Measurements from ENCODE around the gene PTPN6.

PTPN6 gene

GRCh38 chr12:6915789-6916285 is 35.3 kb upstream of the PTPN6 start:
- Histone ChIP-seq H3K4me1 (ENCODE audit: low read length) (peaks cover 40% of the 10 kb centered on the region), H3K9ac (ENCODE audit: low read length) (peak overlapping the region; percentile 42; the same call in 1 of the 2 replicates), H3K9me2 (replicated peaks; ENCODE audit: insufficient read depth, low read length) (no peaks in the 10 kb centered on the region), H3K4me2 (ENCODE audit: low read depth, low read length) (peak overlapping the region; percentile 92), H3K4me3 (ENCODE audit: low read length) (peak overlapping the region; percentile 94), H3K27ac (ENCODE audit: low read length) (no peak overlapping the region), H3K36me3 (replicated peaks; ENCODE audit: insufficient read depth, low read length) (peaks cover 10% of the 10 kb centered on the region; the same call in 1 of the 2 replicates), H3F3A (ENCODE audit: insufficient read depth, low read length) (peaks cover 31% of the 10 kb centered on the region), H4K20me1 (ENCODE audit: insufficient read depth, low read length) (no peaks in the 10 kb centered on the region), H3K79me2 (ENCODE audit: low read length) (peaks cover 46% of the 10 kb centered on the region), H3K27me3 (replicated peaks; ENCODE audit: insufficient read depth, low read length) (no peaks in the 10 kb centered on the region), H3K9me3 (replicated peaks; ENCODE audit: insufficient read depth, low read length) (no peaks in the 10 kb centered on the region), H2AFZ (ENCODE audit: low read length) (no peak overlapping the region)
- TF ChIP-seq EZH2 (optimal IDR thresholded peaks at IDR 0.05; ENCODE audit: low read depth, low read length): no peak
- TF ChIP-seq EZH2phosphoT487 (IDR thresholded peaks at IDR 0.05; ENCODE audit: low read length): no peak
- no peak for TF ChIP-seq CTCF (IDR thresholded peaks at IDR 0.05; ENCODE audit: low read length)
- no peak for DNase-seq

DNA sequence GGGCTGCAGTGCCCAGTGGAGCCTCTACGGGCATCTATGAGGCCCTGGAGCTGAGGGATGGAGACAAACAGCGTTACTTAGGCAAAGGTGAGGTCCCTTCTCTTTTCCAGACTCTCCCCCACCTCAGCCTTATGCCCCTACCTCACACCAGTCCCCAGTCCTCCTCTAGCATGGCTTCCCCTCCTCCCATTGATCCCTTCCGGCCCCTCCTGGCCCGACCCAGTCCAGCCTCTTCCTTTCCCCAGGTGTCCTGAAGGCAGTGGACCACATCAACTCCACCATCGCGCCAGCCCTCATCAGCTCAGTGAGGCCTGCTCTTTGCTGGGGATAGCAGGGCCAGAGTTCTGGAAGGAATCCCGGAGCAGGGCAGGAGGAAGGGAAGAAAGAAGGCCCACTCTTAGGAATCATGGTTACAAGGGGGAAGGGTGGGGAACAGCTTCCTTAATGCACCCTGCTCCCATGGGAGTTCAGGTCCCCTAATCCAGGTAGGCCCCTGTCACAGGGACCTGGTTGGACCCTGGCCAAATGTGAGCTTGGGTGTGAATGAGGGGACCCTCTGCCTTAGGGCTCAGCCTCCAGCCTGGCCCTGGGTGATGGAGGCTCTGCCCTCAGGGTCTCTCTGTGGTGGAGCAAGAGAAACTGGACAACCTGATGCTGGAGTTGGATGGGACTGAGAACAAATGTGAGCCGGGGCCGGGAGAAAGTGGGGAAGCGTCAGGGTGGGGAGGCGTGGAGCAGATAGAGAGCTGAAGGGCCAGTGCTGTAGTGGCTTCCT is 34.5 kb upstream of the PTPN6 start:
- peak overlapping the region; percentile 19; the same call in 1 of the 2 replicates for H3K27ac ChIP-seq (ENCODE audit: low read length)
- H2AFZ ChIP-seq (ENCODE audit: low read length): no peak overlapping the region
- H3K4me3 ChIP-seq (ENCODE audit: low read length): peak overlapping the region; percentile 94; the same call in 1 of the 2 replicates
- H4K20me1 ChIP-seq (ENCODE audit: insufficient read depth, low read length): no peaks in the 10 kb centered on the region
- no peaks in the 10 kb centered on the region for H3K9me3 ChIP-seq (replicated peaks; ENCODE audit: insufficient read depth, low read length)
- H3F3A ChIP-seq (ENCODE audit: insufficient read depth, low read length): peaks cover 39% of the 10 kb centered on the region
- DNase-seq: no peak
- no peaks in the 10 kb centered on the region for H3K9me2 ChIP-seq (replicated peaks; ENCODE audit: insufficient read depth, low read length)
- peak overlapping the region; percentile 92 for H3K4me2 ChIP-seq (ENCODE audit: low read depth, low read length)
- peaks cover 51% of the 10 kb centered on the region for H3K79me2 ChIP-seq (ENCODE audit: low read length)
- peak overlapping the region; percentile 42; the same call in 1 of the 2 replicates for H3K9ac ChIP-seq (ENCODE audit: low read length)
- no peak for TF ChIP-seq EZH2 (optimal IDR thresholded peaks at IDR 0.05; ENCODE audit: low read depth, low read length)
- no peak for TF ChIP-seq EZH2phosphoT487 (IDR thresholded peaks at IDR 0.05; ENCODE audit: low read length)
- no peak for TF ChIP-seq CTCF (IDR thresholded peaks at IDR 0.05; ENCODE audit: low read length)
- peaks cover 10% of the 10 kb centered on the region; the same call in 1 of the 2 replicates for H3K36me3 ChIP-seq (replicated peaks; ENCODE audit: insufficient read depth, low read length)
- H3K27me3 ChIP-seq (replicated peaks; ENCODE audit: insufficient read depth, low read length): no peaks in the 10 kb centered on the region
- H3K4me1 ChIP-seq (ENCODE audit: low read length): peaks cover 47% of the 10 kb centered on the region

GRCh38 chr12:6917491-6918231 is 33.5 kb upstream of the PTPN6 start:
- no peak overlapping the region for H2AFZ ChIP-seq (ENCODE audit: low read length)
- no peaks in the 10 kb centered on the region for H3K27me3 ChIP-seq (replicated peaks; ENCODE audit: insufficient read depth, low read length)
- H3F3A ChIP-seq (ENCODE audit: insufficient read depth, low read length): peaks cover 48% of the 10 kb centered on the region
- no peak for DNase-seq
- H3K79me2 ChIP-seq (ENCODE audit: low read length): peaks cover 54% of the 10 kb centered on the region
- H3K36me3 ChIP-seq (replicated peaks; ENCODE audit: insufficient read depth, low read length): peaks cover 10% of the 10 kb centered on the region; the same call in 1 of the 2 replicates
- H3K4me1 ChIP-seq (ENCODE audit: low read length): peaks cover 57% of the 10 kb centered on the region
- no peaks in the 10 kb centered on the region for H3K9me3 ChIP-seq (replicated peaks; ENCODE audit: insufficient read depth, low read length)
- H3K9me2 ChIP-seq (replicated peaks; ENCODE audit: insufficient read depth, low read length): no peaks in the 10 kb centered on the region
- H3K4me2 ChIP-seq (ENCODE audit: low read depth, low read length): no peak overlapping the region
- H3K4me3 ChIP-seq (ENCODE audit: low read length): no peak overlapping the region
- peak overlapping the region; percentile 19; the same call in 1 of the 2 replicates for H3K27ac ChIP-seq (ENCODE audit: low read length)
- TF ChIP-seq CTCF (IDR thresholded peaks at IDR 0.05; ENCODE audit: low read length) (no peak), EZH2 (optimal IDR thresholded peaks at IDR 0.05; ENCODE audit: low read depth, low read length) (no peak), EZH2phosphoT487 (IDR thresholded peaks at IDR 0.05; ENCODE audit: low read length) (no peak)
- no peak overlapping the region for H3K9ac ChIP-seq (ENCODE audit: low read length)
- no peaks in the 10 kb centered on the region for H4K20me1 ChIP-seq (ENCODE audit: insufficient read depth, low read length)
